Measurements from ENCODE around the gene PDZD2.

- TF ChIP-seq, protein P1, sequence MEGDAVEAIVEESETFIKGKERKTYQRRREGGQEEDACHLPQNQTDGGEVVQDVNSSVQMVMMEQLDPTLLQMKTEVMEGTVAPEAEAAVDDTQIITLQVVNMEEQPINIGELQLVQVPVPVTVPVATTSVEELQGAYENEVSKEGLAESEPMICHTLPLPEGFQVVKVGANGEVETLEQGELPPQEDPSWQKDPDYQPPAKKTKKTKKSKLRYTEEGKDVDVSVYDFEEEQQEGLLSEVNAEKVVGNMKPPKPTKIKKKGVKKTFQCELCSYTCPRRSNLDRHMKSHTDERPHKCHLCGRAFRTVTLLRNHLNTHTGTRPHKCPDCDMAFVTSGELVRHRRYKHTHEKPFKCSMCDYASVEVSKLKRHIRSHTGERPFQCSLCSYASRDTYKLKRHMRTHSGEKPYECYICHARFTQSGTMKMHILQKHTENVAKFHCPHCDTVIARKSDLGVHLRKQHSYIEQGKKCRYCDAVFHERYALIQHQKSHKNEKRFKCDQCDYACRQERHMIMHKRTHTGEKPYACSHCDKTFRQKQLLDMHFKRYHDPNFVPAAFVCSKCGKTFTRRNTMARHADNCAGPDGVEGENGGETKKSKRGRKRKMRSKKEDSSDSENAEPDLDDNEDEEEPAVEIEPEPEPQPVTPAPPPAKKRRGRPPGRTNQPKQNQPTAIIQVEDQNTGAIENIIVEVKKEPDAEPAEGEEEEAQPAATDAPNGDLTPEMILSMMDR (conservative IDR thresholded peaks at IDR 0.05; ENCODE audit: low read length), result no peak
- TF ChIP-seq EZH2phosphoT487 (IDR thresholded peaks at IDR 0.05; ENCODE audit: borderline replicate concordance), result no peak
Observed at GRCh38 chr5:31854181-31855133, 215.5 kb downstream of the PDZD2 start.

Measured in Loucy (cell line).